ENCODE measurements around the gene BRD3OS. TPM values are rescaled to one million over a fixed set of nuclear protein-coding genes. Genes with fewer than 3 reads are reported as not detected.
A peak's percentile ranks its signal among the peaks of the same experiment; 100 is the strongest.

BRD3OS gene
- polyA plus RNA-seq, 1 experiment = 23.5 TPM

DNA sequence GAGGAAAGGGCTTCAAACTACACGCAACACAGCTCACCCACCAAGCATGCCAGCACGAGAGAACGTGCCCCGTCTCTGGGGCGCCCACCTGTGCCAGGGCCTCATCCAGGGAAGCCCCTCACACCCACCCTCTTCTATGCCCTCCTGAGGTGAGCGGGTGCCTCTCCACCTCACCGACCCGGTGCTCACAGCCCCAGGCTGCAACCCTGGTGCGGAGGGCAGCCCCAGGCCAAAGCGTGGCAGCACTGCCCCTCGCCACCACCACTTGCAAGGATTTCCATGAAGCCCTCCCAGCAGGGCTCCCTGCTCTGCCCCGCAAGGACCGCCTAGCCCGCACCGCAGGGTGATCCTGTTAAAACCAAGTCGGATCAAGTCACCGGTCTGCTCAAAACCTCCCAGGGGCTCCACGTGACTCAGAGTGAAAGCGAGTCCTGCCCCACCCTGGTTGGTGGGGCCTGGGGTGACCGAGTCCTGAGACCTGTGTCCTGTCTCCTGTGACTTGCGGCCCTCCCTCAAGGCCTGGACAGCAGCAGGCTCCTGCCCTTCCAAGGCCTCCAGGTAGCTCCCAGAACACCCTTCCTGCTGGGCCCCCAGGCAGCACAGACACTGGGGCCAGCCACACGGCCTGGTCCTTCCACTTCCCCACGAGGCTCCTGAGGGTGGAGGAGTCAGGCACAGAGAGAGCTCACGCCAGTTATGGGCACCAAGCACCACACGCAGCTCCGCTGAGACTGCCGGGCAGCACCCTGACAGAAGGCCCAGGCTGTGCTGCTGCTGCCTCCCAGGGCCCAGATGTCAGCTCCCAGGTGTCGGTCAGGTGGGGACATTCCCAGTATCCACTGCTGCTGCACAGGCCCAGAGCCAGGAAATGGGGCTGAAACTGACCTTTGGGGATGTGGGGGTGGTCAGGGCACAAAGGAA, 29.9 kb downstream of the BRD3OS start:
- ChIA-PET CTCF (interaction anchor here (0.6 to 0.8 kb wide), 2 partner anchors 44 to 61 kb away, joined by 3 read pairs; no protein-coding TSS in a partner anchor), POLR2A (no interaction called here)
- Histone ChIP-seq H3K36me3 (ENCODE audit: control insufficient read depth, insufficient read depth, low read length) (peaks cover 16% of the 10 kb centered on the region), H3K27me3 (ENCODE audit: control insufficient read depth, insufficient read depth, low read length) (no peaks in the 10 kb centered on the region), H3K4me3 (ENCODE audit: low read depth, low read length) (no peak overlapping the region)
- no peak for DNase-seq (ENCODE audit: low read depth)
- TF ChIP-seq, protein P1, sequence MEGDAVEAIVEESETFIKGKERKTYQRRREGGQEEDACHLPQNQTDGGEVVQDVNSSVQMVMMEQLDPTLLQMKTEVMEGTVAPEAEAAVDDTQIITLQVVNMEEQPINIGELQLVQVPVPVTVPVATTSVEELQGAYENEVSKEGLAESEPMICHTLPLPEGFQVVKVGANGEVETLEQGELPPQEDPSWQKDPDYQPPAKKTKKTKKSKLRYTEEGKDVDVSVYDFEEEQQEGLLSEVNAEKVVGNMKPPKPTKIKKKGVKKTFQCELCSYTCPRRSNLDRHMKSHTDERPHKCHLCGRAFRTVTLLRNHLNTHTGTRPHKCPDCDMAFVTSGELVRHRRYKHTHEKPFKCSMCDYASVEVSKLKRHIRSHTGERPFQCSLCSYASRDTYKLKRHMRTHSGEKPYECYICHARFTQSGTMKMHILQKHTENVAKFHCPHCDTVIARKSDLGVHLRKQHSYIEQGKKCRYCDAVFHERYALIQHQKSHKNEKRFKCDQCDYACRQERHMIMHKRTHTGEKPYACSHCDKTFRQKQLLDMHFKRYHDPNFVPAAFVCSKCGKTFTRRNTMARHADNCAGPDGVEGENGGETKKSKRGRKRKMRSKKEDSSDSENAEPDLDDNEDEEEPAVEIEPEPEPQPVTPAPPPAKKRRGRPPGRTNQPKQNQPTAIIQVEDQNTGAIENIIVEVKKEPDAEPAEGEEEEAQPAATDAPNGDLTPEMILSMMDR (IDR thresholded peaks at IDR 0.05; ENCODE audit: insufficient read depth, low read depth, low read length) = no peak

GRCh38 chr9:134055981-134056461, 30.7 kb downstream of the BRD3OS start:
- Histone ChIP-seq H3K36me3 (ENCODE audit: control insufficient read depth, insufficient read depth, low read length) (peaks cover 14% of the 10 kb centered on the region), H3K4me3 (ENCODE audit: low read depth, low read length) (no peak overlapping the region), H3K27me3 (ENCODE audit: control insufficient read depth, insufficient read depth, low read length) (no peaks in the 10 kb centered on the region)
- CTCF ChIA-PET = interaction anchor here (0.8 kb wide), 1 partner anchor 62 kb away, joined by 3 read pairs; no protein-coding TSS in a partner anchor
- TF ChIP-seq, protein P1 (IDR thresholded peaks at IDR 0.05; ENCODE audit: insufficient read depth, low read depth, low read length) = no peak
- POLR2A ChIA-PET = no interaction called here
- peak; percentile 58 for DNase-seq (ENCODE audit: low read depth)

- POLR2A ChIA-PET = no interaction called here
- Histone ChIP-seq H3K4me3 (ENCODE audit: low read depth, low read length) (no peak overlapping the region), H3K36me3 (ENCODE audit: control insufficient read depth, insufficient read depth, low read length) (peaks cover 9% of the 10 kb centered on the region), H3K27me3 (ENCODE audit: control insufficient read depth, insufficient read depth, low read length) (no peaks in the 10 kb centered on the region)
- TF ChIP-seq, protein P1 (IDR thresholded peaks at IDR 0.05; ENCODE audit: insufficient read depth, low read depth, low read length) = no peak
- CTCF ChIA-PET = interaction anchor here (0.7 kb wide), 1 partner anchor 31 kb away, joined by 3 read pairs; no protein-coding TSS in a partner anchor
- no peak for DNase-seq (ENCODE audit: low read depth)
Measured at GRCh38 chr9:134056483-134057306, 31.4 kb downstream of the BRD3OS start.

- no peaks in the 10 kb centered on the region for H3K27me3 ChIP-seq (ENCODE audit: control insufficient read depth, insufficient read depth, low read length)
- ChIA-PET CTCF (interaction anchor here (0.7 kb wide), 1 partner anchor 31 kb away, joined by 3 read pairs; no protein-coding TSS in a partner anchor), POLR2A (no interaction called here)
Measured at GRCh38 chr9:134057307-134057657, 32.0 kb downstream of the BRD3OS start.

More at GRCh38 chr9:134057307-134057657, 32.0 kb downstream of the BRD3OS start:
- H3K36me3 ChIP-seq (ENCODE audit: control insufficient read depth, insufficient read depth, low read length) = peaks cover 8% of the 10 kb centered on the region
- TF ChIP-seq, protein P1 (IDR thresholded peaks at IDR 0.05; ENCODE audit: insufficient read depth, low read depth, low read length) = no peak
- H3K4me3 ChIP-seq (ENCODE audit: low read depth, low read length) = no peak overlapping the region
- DNase-seq (ENCODE audit: low read depth) = no peak

All from BJ (cell line).